Osteocyte (in vitro differentiated cells): Measurements from ENCODE around the gene RBP7. TPM values are rescaled to one million over a fixed set of nuclear protein-coding genes. Genes with fewer than 3 reads are reported as not detected.
"Not testable (repeated sequence)": the region's sequence is repeated elsewhere in the genome, so short reads cannot be mapped to it uniquely, and the experiment has no call there.

Experiments
- DNase-seq: peaks from one replicate; pipeline ENCODE4 v3.0.0; 2021; ENCODE audit warnings: mixed read lengths; ENCODE audit not compliant: unreplicated experiment; ENCODE audit errors: extremely low spot score
- H3K27ac Mint-ChIP-seq: one replicate; pipeline ENCODE4 v1.8.0; 2021; ENCODE audit warnings: mild to moderate bottlenecking, mixed read lengths; ENCODE audit not compliant: unreplicated experiment
- H3K27me3 Mint-ChIP-seq: one replicate; pipeline ENCODE4 v1.8.0; 2021; ENCODE audit warnings: mixed read lengths; ENCODE audit not compliant: unreplicated experiment
- H3K36me3 Mint-ChIP-seq: one replicate; pipeline ENCODE4 v1.8.0; 2021; ENCODE audit warnings: mixed read lengths; ENCODE audit not compliant: unreplicated experiment
- H3K4me1 Mint-ChIP-seq: one replicate; pipeline ENCODE4 v1.8.0; 2021; ENCODE audit warnings: mixed read lengths; ENCODE audit not compliant: unreplicated experiment
- H3K4me3 Mint-ChIP-seq: one replicate; pipeline ENCODE4 v1.8.0; 2021; ENCODE audit warnings: mild to moderate bottlenecking, moderate library complexity, mixed read lengths; ENCODE audit not compliant: unreplicated experiment
- H3K9me3 Mint-ChIP-seq: one replicate; pipeline ENCODE4 v1.8.0; 2021; ENCODE audit warnings: mixed read lengths; ENCODE audit not compliant: unreplicated experiment
- total RNA-seq: library from RNA; stranded (reverse); gene quantifications from 2 replicates; pipeline ENCODE4 v1.2.1, GENCODE V29; 2021
- TF ChIP-seq, protein P1 (sequence below): fragments of 200-600 bp; sonication (generic); IDR thresholded peaks from 2 replicates; pipeline ENCODE4 v1.5.0; 2021; ENCODE audit warnings: antibody characterized with exemption, mild to moderate bottlenecking, moderate library complexity

The RBP7 gene
- total RNA-seq, 1 donor from 2014 or later = not detected

DNA sequence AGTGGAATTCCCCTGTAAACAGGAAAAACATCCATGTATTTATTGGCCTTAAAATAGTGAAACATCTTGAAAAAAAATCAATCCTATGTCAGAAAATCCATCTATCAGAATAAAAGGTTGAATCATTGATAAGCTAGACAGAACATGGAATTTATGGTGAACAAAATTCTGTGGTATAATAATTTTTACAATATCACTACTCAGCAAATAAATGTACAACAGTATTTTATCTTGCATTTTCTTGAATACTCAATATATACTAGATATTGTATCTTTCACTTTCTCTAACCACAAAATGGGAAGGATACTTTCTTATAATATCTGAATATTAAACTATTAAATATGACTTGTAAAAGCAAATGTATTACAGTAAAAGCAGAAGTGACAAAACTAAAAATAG, 30.0 kb downstream of the RBP7 start:
- peaks cover 9% of the 10 kb centered on the region for H3K4me1 Mint-ChIP-seq

GRCh38 chr1:10028956-10029500, 32.0 kb downstream of the RBP7 start:
- H3K36me3 Mint-ChIP-seq, H3K9me3 Mint-ChIP-seq, H3K27ac Mint-ChIP-seq, H3K4me3 Mint-ChIP-seq, H3K27me3 Mint-ChIP-seq, DNase-seq: not testable (repeated sequence)
- peaks cover 18% of the 10 kb centered on the region for H3K4me1 Mint-ChIP-seq

More for the DNA sequence above, 30.0 kb downstream of the RBP7 start:
- Mint-ChIP-seq H3K27me3 (no peaks in the 10 kb centered on the region), H3K4me3 (no peak overlapping the region), H3K9me3 (no peaks in the 10 kb centered on the region), H3K36me3 (no peaks in the 10 kb centered on the region), H3K27ac (no peak overlapping the region)
- TF ChIP-seq, protein P1, sequence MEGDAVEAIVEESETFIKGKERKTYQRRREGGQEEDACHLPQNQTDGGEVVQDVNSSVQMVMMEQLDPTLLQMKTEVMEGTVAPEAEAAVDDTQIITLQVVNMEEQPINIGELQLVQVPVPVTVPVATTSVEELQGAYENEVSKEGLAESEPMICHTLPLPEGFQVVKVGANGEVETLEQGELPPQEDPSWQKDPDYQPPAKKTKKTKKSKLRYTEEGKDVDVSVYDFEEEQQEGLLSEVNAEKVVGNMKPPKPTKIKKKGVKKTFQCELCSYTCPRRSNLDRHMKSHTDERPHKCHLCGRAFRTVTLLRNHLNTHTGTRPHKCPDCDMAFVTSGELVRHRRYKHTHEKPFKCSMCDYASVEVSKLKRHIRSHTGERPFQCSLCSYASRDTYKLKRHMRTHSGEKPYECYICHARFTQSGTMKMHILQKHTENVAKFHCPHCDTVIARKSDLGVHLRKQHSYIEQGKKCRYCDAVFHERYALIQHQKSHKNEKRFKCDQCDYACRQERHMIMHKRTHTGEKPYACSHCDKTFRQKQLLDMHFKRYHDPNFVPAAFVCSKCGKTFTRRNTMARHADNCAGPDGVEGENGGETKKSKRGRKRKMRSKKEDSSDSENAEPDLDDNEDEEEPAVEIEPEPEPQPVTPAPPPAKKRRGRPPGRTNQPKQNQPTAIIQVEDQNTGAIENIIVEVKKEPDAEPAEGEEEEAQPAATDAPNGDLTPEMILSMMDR = no peak
- DNase-seq = no peak

DNA sequence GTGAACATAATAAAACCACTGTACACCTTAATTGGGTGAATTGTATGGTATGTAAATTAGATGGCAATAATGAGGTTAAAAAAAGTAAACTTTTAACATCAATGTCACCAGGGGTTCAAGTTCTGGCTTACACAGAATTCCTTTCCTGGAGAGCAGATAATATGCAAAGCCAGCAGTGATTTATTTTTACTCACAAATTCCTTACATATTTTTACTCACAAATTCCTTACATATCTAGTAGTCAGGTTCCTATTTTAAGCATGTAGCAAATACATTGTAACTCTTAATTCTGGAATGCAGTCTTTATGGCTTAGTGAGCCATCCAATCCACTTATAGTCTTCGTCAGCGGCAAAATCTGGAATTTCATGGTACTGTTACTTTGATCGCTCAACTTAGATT, 34.4 kb downstream of the RBP7 start:
- H3K36me3 Mint-ChIP-seq = no peaks in the 10 kb centered on the region
- H3K4me1 Mint-ChIP-seq = peaks cover 34% of the 10 kb centered on the region
- TF ChIP-seq, protein P1 = no peak
- no peak for DNase-seq
- H3K4me3 Mint-ChIP-seq = no peak overlapping the region
- H3K27me3 Mint-ChIP-seq = no peaks in the 10 kb centered on the region
- H3K9me3 Mint-ChIP-seq = no peaks in the 10 kb centered on the region
- no peak overlapping the region for H3K27ac Mint-ChIP-seq

GRCh38 chr1:10032590-10033358, 35.7 kb downstream of the RBP7 start, which contains the start of gene UBE4B:
Gene UBE4B, plus strand, starts transcription at chr1:10032958. Its CDS starts 713 bp downstream, at chr1:10033671.
- H3K9me3 Mint-ChIP-seq = no peaks in the 10 kb centered on the region
- peak within 1 kb of the TSS; percentile 93 for H3K4me3 Mint-ChIP-seq
- peak within 1 kb of the TSS; percentile 88 for H3K27ac Mint-ChIP-seq
- H3K27me3 Mint-ChIP-seq = no peaks in the 10 kb centered on the region
- H3K36me3 Mint-ChIP-seq = peaks cover 3% of the 10 kb centered on the region
- peak; percentile 100 for DNase-seq
- TF ChIP-seq, protein P1 = peak; percentile 97
- H3K4me1 Mint-ChIP-seq = peaks cover 36% of the 10 kb centered on the region

DNA sequence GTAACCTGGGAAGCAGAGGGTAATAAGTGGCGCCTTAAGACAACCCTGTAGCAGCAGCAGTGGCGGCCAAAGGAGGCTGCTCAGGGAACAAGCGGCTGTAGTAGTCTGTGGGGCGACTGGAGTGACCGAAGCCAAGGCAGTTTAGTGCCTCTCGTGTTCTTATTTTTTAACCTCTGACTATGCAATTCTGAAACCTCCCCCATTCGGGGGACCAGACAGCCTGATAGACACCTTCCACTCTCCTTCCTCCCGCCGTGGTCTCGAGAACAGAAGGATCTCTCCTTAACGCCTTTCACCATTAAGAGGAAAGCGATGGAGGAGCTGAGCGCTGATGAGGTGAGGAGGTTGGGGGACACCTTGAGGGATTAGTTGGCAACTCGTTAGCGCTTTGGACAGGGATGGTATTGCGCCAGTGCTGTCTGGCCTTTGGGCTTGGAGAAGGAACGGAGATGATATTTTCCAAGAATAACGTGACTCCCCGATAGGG, 36.4 kb downstream of the RBP7 start:
- Mint-ChIP-seq H3K36me3 (peaks cover 3% of the 10 kb centered on the region), H3K27me3 (no peaks in the 10 kb centered on the region), H3K4me1 (peaks cover 36% of the 10 kb centered on the region), H3K9me3 (no peaks in the 10 kb centered on the region), H3K27ac (peak overlapping the region; percentile 88), H3K4me3 (peak overlapping the region; percentile 93)
- DNase-seq = no peak
- TF ChIP-seq, protein P1 = no peak
